Activated T-helper 17 cell treated with anti-CD3 and anti-CD28 coated beads, Interleukin-2, amount 50 U/mL, for 72 hours (primary cell): ENCODE results near the gene SLC23A2. TPM values are rescaled to one million over a fixed set of nuclear protein-coding genes. Genes with fewer than 3 reads are reported as not detected.
A peak's percentile ranks its signal among the peaks of the same experiment; 100 is the strongest.

Experiments
- ATAC-seq: fragments of 150-1000 bp; cut with Tn5 transposase; replicated peaks from 2 replicates; pipeline ENCODE4 v1.10.0; 2021; ENCODE audit warnings: mild to moderate bottlenecking, moderate library complexity
- H3K27ac Mint-ChIP-seq: one replicate; pipeline ENCODE4 v1.8.0; 2022; ENCODE audit warnings: mixed read lengths
- H3K27me3 Mint-ChIP-seq: one replicate; pipeline ENCODE4 v1.8.0; 2022; ENCODE audit warnings: mixed read lengths
- H3K36me3 Mint-ChIP-seq: one replicate; pipeline ENCODE4 v1.8.0; 2022; ENCODE audit warnings: low read depth, mild to moderate bottlenecking, mixed read lengths
- H3K4me1 Mint-ChIP-seq: one replicate; pipeline ENCODE4 v1.8.0; 2022; ENCODE audit warnings: mixed read lengths
- H3K4me3 Mint-ChIP-seq: one replicate; pipeline ENCODE4 v1.8.0; 2022; ENCODE audit warnings: mild to moderate bottlenecking, mixed read lengths
- H3K9me3 Mint-ChIP-seq: one replicate; pipeline ENCODE4 v1.8.0; 2022; ENCODE audit warnings: mixed read lengths
- total RNA-seq, 2 donors: library from RNA; stranded (reverse); gene quantifications; one replicate each; pipeline ENCODE4 v1.2.3, GENCODE V29; 2022

SLC23A2 gene
- total RNA-seq, 2 donors from 2014 or later: 9.0 to 17.2 TPM

DNA sequence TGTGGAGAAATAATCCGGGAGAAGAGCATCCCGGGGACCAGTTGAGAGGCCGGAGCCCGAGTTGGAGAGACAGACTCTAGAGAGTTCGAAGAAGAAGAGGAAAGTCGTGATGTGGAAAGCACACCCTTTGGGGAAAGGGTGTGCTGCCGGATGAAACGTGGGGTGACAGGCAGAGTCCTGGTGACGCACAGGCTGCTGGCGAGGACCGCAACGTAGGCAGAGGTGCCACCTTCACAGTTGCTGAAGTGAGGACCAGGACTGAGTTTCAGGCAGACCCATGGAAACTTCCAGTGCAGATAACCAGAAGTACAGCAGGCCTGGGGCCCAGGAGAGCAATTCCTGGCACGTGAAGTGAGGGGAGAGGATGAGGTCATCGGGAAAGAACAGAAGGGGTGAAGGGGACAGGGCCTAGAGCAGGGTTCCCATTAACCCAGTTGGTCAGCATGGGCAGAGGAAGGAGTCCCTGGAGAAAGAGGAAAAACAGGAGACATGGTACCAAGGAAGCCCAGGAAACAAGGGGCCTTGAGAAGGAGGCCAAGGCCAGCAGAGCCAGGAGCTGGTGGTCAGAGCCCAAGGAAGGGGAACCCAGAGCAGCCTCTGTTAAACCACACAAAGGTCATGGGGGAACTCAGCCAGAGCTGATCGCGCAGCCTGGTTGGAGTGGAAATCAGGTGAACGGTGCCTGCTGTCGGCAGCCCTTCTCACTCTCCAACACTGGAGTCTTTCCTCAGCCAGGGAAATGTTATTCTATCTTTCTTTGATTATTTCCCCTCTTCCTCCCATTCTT, 195.5 kb downstream of the SLC23A2 start:
- Mint-ChIP-seq H3K9me3 (no peaks in the 10 kb centered on the region), H3K36me3 (peaks cover 59% of the 10 kb centered on the region), H3K4me3 (no peak overlapping the region), H3K27ac (peak overlapping the region; percentile 39), H3K27me3 (no peaks in the 10 kb centered on the region), H3K4me1 (peaks cover 10% of the 10 kb centered on the region)
- no peak for ATAC-seq

DNA sequence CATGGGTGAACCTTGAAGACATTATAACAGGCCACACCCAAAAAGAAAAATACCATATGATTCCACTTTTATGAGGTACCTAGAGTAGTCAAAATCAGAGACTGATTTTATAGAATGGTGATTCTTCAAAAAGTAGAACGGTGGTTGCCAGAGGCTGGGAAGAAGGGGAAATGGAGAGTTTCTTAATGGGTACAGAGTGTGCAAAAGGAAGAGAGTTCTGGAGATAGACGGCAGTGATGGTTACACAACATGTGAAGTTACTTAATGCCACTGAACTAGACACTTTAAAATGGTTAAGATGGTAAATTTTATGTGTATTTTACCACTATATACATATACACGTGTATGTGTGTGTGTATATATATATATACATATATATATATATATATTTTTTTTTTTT, 198.8 kb downstream of the SLC23A2 start:
- Mint-ChIP-seq H3K4me1 (peaks cover 5% of the 10 kb centered on the region), H3K36me3 (peaks cover 84% of the 10 kb centered on the region), H3K4me3 (no peak overlapping the region), H3K27me3 (no peaks in the 10 kb centered on the region), H3K27ac (no peak overlapping the region), H3K9me3 (no peaks in the 10 kb centered on the region)
- no peak for ATAC-seq

Other genes with a start within 250 kb of the SLC23A2 start
- gene RASSF2, start 177.9 kb downstream of the SLC23A2 start, total RNA-seq: 10 to 100 TPM; 50.2 to 58.4 TPM
- 10 to 100 TPM; 50.6 to 64.2 TPM for gene TMEM230, start 111.6 kb upstream of the SLC23A2 start, total RNA-seq
- gene PCNA, start 118.4 kb upstream of the SLC23A2 start, total RNA-seq: 100 to 1,000 TPM; 346 to 572 TPM
- gene CDS2, start 125.5 kb upstream of the SLC23A2 start, total RNA-seq: 10 to 100 TPM; 53.8 to 70.5 TPM